ENCODE measurements around the gene MT1M.

MT1M gene

DNA sequence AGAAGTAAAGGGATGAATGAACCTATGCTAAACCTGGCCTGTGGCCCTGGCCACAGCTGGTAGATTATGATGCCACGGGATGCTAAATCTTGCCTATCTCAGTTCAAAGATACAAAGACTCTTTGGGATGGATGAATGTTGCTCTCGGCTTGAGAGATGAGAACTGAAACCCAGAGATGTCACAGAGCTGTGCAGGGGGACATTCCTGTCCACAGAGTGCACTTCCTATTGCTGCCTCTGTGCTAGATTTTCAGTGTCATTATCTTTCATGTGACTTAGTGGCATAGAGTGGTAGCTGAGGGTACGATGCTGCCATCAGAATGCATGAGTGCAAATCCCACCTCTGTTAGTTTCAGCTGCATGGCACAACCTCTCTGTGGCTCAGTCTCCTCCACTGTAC is 2.3 kb upstream of the MT1M start:
- DNase-seq (ENCODE audit: low read depth), result no peak
- TF ChIP-seq, protein P1, sequence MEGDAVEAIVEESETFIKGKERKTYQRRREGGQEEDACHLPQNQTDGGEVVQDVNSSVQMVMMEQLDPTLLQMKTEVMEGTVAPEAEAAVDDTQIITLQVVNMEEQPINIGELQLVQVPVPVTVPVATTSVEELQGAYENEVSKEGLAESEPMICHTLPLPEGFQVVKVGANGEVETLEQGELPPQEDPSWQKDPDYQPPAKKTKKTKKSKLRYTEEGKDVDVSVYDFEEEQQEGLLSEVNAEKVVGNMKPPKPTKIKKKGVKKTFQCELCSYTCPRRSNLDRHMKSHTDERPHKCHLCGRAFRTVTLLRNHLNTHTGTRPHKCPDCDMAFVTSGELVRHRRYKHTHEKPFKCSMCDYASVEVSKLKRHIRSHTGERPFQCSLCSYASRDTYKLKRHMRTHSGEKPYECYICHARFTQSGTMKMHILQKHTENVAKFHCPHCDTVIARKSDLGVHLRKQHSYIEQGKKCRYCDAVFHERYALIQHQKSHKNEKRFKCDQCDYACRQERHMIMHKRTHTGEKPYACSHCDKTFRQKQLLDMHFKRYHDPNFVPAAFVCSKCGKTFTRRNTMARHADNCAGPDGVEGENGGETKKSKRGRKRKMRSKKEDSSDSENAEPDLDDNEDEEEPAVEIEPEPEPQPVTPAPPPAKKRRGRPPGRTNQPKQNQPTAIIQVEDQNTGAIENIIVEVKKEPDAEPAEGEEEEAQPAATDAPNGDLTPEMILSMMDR (conservative IDR thresholded peaks at IDR 0.05; ENCODE audit: low read length), result no peak
- no peak overlapping the region for H3K4me3 ChIP-seq (ENCODE audit: low read length)

DNA sequence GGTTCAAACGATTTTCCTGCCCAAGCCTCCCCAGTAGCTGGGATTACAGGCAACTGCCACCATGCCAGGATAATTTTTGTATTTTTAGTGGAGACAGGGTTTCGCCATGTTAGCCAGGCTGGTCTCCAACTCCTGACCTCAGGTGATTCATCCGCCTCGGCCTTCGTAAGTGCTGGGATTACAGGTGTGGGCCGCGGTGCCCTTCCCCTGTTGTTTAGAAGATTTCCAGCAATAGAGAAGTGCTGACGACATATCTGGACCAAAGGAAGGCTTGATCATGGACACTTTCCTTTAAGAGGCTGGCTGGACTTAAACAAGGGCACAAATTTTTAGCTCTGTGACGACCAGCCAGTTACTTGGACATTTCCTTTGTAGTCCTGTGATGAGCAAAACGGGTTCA is 1.3 kb upstream of the MT1M start:
- H3K4me3 ChIP-seq (ENCODE audit: low read length), result no peak overlapping the region
- TF ChIP-seq, protein P1 (conservative IDR thresholded peaks at IDR 0.05; ENCODE audit: low read length), result no peak
- no peak for DNase-seq (ENCODE audit: low read depth)

DNA sequence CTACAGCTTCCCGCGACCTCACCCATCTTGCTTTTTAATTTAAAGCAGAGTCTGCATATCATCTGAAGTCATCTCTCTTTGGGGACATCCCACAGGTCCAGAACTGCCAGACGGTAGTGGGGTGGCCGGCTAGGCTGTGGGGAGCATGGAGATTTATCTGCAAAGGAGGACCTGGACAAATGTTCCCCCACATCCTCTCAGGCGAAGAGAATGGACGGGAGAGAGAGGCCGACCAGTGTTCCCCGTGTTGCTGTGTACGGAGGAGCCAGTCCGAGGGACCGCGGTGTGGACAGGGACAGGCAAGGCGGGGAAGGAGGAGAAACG is 665 bp upstream of the MT1M start:
- TF ChIP-seq, protein P1 (conservative IDR thresholded peaks at IDR 0.05; ENCODE audit: low read length), result no peak
- no peak for DNase-seq (ENCODE audit: low read depth)
- peak overlapping the region; percentile 60 for H3K4me3 ChIP-seq (ENCODE audit: low read length)

DNA sequence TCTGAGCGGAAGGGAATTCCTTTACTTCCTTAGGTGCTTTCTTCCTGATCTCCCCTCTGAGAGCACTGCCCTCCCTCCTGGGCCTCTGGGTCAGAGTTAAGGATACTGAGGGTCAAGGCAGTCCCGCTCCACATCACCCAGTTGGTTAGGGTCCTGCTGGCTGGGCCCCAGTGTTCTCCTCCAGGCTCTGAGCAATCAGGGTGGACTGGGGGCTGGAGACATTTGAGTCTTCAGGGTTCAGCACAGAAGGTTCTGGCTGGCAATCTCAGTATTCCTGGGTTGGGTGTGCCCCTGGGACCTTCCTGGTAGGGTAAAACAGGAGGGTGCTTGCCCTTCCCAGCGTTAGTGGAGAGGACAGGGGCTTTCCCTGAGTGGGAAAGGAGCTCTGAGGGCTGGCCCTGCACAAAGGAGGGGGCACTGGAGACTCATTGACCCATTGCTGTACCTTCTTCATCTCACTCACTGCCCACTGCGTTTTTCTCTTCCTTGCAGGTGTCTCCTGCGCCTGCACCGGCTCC is 448 bp downstream of the MT1M start:
- TF ChIP-seq, protein P1 (conservative IDR thresholded peaks at IDR 0.05; ENCODE audit: low read length), result no peak
- DNase-seq (ENCODE audit: low read depth), result no peak
- peak overlapping the region; percentile 60 for H3K4me3 ChIP-seq (ENCODE audit: low read length)

DNA sequence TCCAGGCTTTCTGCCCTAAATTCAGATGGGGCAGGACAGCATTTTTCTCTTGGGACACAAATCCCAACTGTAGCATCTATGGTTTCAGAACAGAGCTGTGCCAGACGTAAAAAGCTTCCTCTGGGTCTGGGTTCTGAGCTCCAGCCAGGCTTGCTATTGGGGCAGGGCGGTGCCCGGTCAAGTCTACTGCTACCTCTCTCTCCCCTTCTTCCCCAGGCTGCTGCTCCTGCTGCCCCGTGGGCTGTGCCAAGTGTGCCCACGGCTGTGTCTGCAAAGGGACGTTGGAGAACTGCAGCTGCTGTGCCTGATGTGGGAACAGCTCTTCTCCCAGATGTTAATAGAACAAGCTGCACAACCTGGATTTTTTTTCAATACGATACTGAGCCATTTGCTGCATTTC is 1.1 kb downstream of the MT1M start:
- DNase-seq (ENCODE audit: low read depth), result no peak
- TF ChIP-seq, protein P1 (conservative IDR thresholded peaks at IDR 0.05; ENCODE audit: low read length), result no peak
- no peak overlapping the region for H3K4me3 ChIP-seq (ENCODE audit: low read length)

DNA sequence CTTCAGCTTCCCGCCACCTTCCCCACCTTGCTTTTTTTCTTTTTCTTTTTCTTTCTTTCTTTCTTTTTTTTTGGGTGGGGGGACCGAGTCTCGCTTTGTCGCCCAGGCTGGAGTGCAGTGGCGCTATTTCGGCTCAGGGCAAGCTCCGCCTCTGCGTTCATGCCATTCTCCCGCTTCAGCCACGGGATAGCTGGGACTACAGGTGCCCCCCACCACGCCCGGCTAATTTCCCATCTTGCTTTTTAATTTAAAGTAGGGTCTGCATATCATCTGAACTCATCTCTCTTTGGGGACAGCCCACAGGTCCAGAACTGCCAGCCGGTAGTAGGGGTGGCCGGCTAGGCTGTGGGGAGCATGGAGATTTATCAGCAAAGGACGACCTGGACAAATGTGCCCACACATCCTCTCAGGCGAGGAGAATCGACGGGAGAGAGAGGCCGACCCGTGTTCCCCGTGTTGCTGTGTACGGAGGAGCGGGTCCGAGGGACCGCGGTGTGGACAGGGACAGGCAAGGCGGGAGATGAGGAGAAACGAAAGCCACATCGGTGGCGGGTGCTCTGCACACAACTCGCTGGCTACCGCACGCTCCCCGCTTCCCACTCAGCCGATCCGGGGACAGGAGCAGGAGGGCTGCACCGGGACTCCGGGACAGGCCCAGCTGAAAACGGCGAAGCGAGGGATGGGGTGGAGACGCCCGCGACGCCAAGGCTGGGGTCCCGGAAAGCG is 2.4 kb downstream of the MT1M start:
- TF ChIP-seq, protein P1 (conservative IDR thresholded peaks at IDR 0.05; ENCODE audit: low read length), result no peak
- no peak for DNase-seq (ENCODE audit: low read depth)
- H3K4me3 ChIP-seq (ENCODE audit: low read length), result no peak overlapping the region

DNA sequence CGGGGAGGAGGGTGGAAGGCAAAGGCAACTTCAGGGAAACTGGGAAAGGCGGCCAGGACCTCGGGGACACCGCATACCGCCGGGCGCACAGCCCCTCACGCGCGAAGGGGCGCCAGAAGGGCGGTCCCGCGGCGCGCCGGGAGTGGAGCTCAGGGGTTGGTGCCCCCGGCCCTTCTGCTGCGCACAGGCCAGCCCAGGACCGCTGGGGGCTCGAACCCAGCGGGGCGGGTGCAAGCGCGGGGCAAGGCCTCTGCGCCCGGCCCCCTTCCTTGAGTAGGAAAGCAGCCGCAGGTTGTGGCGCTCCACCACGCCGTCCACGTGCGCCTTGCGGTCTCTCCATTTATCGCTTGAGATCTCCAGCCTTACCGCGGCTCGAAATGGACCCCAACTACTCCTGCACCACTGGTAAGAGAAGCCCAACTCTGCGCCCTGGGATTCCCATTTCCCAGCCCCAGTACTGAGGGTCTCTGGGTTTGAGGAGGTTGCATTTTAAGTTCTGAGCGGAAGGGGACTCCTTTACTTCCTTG is 3.0 kb downstream of the MT1M start:
- H3K4me3 ChIP-seq (ENCODE audit: low read length), result no peak overlapping the region
- no peak for DNase-seq (ENCODE audit: low read depth)
- TF ChIP-seq, protein P1 (conservative IDR thresholded peaks at IDR 0.05; ENCODE audit: low read length), result no peak

Data from AG10803 (cell line).